ENCODE measurements around the gene NLRC4. TPM values are rescaled to one million over a fixed set of nuclear protein-coding genes. Genes with fewer than 3 reads are reported as not detected.

NLRC4 gene
- polyA plus RNA-seq, 1 donor from 2014 or later: not detected

DNA sequence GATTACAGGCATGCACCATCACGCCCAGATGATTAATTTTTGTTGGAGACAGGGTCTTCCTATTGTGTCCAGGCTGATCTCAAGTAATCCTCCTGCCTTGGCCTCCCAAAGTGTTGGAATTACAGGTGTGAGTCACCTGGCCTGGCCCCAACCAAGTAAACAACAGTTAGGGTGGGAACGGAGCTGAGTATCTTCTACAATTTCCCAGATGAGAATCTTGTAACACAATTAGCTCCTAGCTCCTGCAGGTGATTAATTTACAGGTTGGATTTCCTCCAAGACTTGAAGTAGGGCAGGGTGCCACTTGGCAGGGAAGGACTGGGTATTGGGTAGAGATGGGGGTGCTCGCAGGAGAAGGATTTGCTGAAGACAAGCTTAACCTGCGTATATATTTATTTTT is 17.8 kb downstream of the NLRC4 start:
- Histone ChIP-seq H4K20me1 (ENCODE audit: insufficient read depth) (no peaks in the 10 kb centered on the region), H3K9ac (ENCODE audit: low read length) (no peak overlapping the region), H3K79me2 (replicated peaks; ENCODE audit: insufficient read depth, low read length) (no peaks in the 10 kb centered on the region), H2AFZ (ENCODE audit: low read depth, low read length) (no peak overlapping the region), H3K36me3 (ENCODE audit: insufficient read depth, low read length) (no peaks in the 10 kb centered on the region), H3F3A (ENCODE audit: insufficient read depth, low read length, poor library complexity, severe bottlenecking) (no peaks in the 10 kb centered on the region), H3K4me3 (ENCODE audit: low read length) (no peak overlapping the region), H3K27ac (ENCODE audit: low read length) (no peak overlapping the region), H3K27me3 (ENCODE audit: insufficient read depth, low read depth, low read length) (no peaks in the 10 kb centered on the region), H3K4me2 (ENCODE audit: low read length) (no peak overlapping the region), H3K9me3 (ENCODE audit: low read length) (no peaks in the 10 kb centered on the region), H3K9me2 (ENCODE audit: insufficient read depth, low read length) (no peaks in the 10 kb centered on the region)
- TF ChIP-seq EZH2 (IDR thresholded peaks at IDR 0.05; ENCODE audit: borderline replicate concordance, insufficient read depth, low read length, poor library complexity, severe bottlenecking) (no peak), CTCF (IDR thresholded peaks at IDR 0.05; ENCODE audit: poor library complexity, severe bottlenecking) (no peak)

- TF ChIP-seq CTCF (IDR thresholded peaks at IDR 0.05; ENCODE audit: poor library complexity, severe bottlenecking) (no peak), EP300 (conservative IDR thresholded peaks at IDR 0.05; ENCODE audit: poor library complexity, severe bottlenecking) (no peak)
- TF ChIP-seq, protein P1, sequence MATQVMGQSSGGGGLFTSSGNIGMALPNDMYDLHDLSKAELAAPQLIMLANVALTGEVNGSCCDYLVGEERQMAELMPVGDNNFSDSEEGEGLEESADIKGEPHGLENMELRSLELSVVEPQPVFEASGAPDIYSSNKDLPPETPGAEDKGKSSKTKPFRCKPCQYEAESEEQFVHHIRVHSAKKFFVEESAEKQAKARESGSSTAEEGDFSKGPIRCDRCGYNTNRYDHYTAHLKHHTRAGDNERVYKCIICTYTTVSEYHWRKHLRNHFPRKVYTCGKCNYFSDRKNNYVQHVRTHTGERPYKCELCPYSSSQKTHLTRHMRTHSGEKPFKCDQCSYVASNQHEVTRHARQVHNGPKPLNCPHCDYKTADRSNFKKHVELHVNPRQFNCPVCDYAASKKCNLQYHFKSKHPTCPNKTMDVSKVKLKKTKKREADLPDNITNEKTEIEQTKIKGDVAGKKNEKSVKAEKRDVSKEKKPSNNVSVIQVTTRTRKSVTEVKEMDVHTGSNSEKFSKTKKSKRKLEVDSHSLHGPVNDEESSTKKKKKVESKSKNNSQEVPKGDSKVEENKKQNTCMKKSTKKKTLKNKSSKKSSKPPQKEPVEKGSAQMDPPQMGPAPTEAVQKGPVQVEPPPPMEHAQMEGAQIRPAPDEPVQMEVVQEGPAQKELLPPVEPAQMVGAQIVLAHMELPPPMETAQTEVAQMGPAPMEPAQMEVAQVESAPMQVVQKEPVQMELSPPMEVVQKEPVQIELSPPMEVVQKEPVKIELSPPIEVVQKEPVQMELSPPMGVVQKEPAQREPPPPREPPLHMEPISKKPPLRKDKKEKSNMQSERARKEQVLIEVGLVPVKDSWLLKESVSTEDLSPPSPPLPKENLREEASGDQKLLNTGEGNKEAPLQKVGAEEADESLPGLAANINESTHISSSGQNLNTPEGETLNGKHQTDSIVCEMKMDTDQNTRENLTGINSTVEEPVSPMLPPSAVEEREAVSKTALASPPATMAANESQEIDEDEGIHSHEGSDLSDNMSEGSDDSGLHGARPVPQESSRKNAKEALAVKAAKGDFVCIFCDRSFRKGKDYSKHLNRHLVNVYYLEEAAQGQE (IDR thresholded peaks at IDR 0.05; ENCODE audit: borderline replicate concordance): no peak
- no peaks in the 10 kb centered on the region for H3K9me2 ChIP-seq (ENCODE audit: insufficient read depth, low read length)
These were observed 22.4 kb downstream of the NLRC4 start for GRCh38 chr2:32242331-32242730.

DNA sequence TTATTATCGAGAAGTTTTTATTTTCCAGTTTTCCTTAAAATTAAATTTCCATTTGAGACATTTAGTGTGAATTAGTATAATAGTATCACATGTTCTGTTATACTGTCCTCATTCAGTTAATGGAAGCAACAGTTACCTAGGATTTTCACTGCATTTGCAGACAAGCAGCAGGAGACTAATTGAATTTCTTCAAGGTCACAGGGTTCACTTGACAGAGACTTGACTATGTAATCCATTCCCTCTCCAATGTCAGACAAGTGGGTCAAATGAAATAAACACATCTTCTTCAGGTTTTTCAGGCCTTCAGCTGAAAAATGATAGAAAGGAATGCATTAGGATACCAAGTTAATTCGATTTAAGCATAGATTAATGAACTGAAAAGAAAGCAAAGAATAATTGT is 26.7 kb downstream of the NLRC4 start:
- H3K4me3 ChIP-seq (ENCODE audit: low read length): no peak overlapping the region
- H3K9ac ChIP-seq (ENCODE audit: low read length): no peak overlapping the region
- no peaks in the 10 kb centered on the region for H3K9me3 ChIP-seq (ENCODE audit: low read length)
- TF ChIP-seq EZH2 (IDR thresholded peaks at IDR 0.05; ENCODE audit: borderline replicate concordance, insufficient read depth, low read length, poor library complexity, severe bottlenecking): no peak
- no peaks in the 10 kb centered on the region for H3F3A ChIP-seq (ENCODE audit: insufficient read depth, low read length, poor library complexity, severe bottlenecking)
- H3K27me3 ChIP-seq (ENCODE audit: insufficient read depth, low read depth, low read length): no peaks in the 10 kb centered on the region
- no peaks in the 10 kb centered on the region for H4K20me1 ChIP-seq (ENCODE audit: insufficient read depth)
- no peaks in the 10 kb centered on the region for H3K36me3 ChIP-seq (ENCODE audit: insufficient read depth, low read length)
- H3K79me2 ChIP-seq (replicated peaks; ENCODE audit: insufficient read depth, low read length): no peaks in the 10 kb centered on the region
- no peak overlapping the region for H3K4me2 ChIP-seq (ENCODE audit: low read length)
- H3K9me2 ChIP-seq (ENCODE audit: insufficient read depth, low read length): no peaks in the 10 kb centered on the region
- H2AFZ ChIP-seq (ENCODE audit: low read depth, low read length): no peak overlapping the region
- H3K27ac ChIP-seq (ENCODE audit: low read length): no peak overlapping the region

More at GRCh38 chr2:32242331-32242730, 22.4 kb downstream of the NLRC4 start:
- Histone ChIP-seq H3K27me3 (ENCODE audit: insufficient read depth, low read depth, low read length) (no peaks in the 10 kb centered on the region), H3K9me3 (ENCODE audit: low read length) (no peaks in the 10 kb centered on the region), H3K27ac (ENCODE audit: low read length) (no peak overlapping the region), H3F3A (ENCODE audit: insufficient read depth, low read length, poor library complexity, severe bottlenecking) (no peaks in the 10 kb centered on the region), H4K20me1 (ENCODE audit: insufficient read depth) (no peaks in the 10 kb centered on the region), H2AFZ (ENCODE audit: low read depth, low read length) (no peak overlapping the region), H3K36me3 (ENCODE audit: insufficient read depth, low read length) (no peaks in the 10 kb centered on the region), H3K79me2 (replicated peaks; ENCODE audit: insufficient read depth, low read length) (no peaks in the 10 kb centered on the region), H3K4me2 (ENCODE audit: low read length) (no peak overlapping the region), H3K9ac (ENCODE audit: low read length) (no peak overlapping the region), H3K4me3 (ENCODE audit: low read length) (no peak overlapping the region)

Measured in neural cell (in vitro differentiated cells).